H1 (cell line): ENCODE measurements around the gene GPR15. TPM values are rescaled to one million over a fixed set of nuclear protein-coding genes. Genes with fewer than 3 reads are reported as not detected.

ENCODE experiments used
- CHD7 ChIP-seq: fragments of 300-600 bp; sonication (generic); IDR thresholded peaks from 2 replicates; pipeline ENCODE4 v1.7.1; 2012; ENCODE audit warnings: low read length, moderate library complexity, mild to moderate bottlenecking, inconsistent platforms; ENCODE audit not compliant: insufficient replicate concordance
- KDM4A ChIP-seq: IDR thresholded peaks from one replicate; pipeline ENCODE4 v1.7.1; 2012; ENCODE audit warnings: low read depth, mild to moderate bottlenecking, moderate library complexity, low read length, inconsistent platforms; ENCODE audit not compliant: severe bottlenecking
- TEAD4 ChIP-seq: IDR thresholded peaks from 2 replicates; pipeline ENCODE4 v1.6.1; 2012; ENCODE audit warnings: low read depth, low read length, inconsistent platforms, mixed read lengths
- polyA plus RNA-seq, 7 experiments: library from polyadenylated mRNA; depleted of rRNA in 3 of 7; stranded (reverse) in 5 of 7; unstranded in 2 of 7; fragments of >200 nt in 5 of 7; fragments of 200-250 nt in 2 of 7; gene quantifications; 1 replicate in 5 of 7; 2 replicates in 1 of 7; 4 replicates in 1 of 7; pipeline versions ENCODE4 v1.2.1 to v1.2.3, GENCODE V29; 2011 to 2013; ENCODE audit warnings: missing spikeins in 2 of 7, mixed read lengths in 2 of 7
- total RNA-seq: library from RNA; stranded (reverse); fragmentation: NEBNext Ultra II Directional; extraction: Animal tissue kit (Norgen Biotek cat#: 25700); gene quantifications from 2 replicates; pipeline ENCODE4 v1.2.1, GENCODE V29; 2021

The GPR15 gene
- total and polyA plus RNA-seq, 2 of the 8 experiments (the other 6 are each of a cell fraction or from before 2014, with no cell fraction given): not detected

GRCh38 chr3:98568402-98568801 lies 36.6 kb downstream of the GPR15 start (continued):
- TF ChIP-seq CHD7 (no peak), TEAD4 (no peak), KDM4A (no peak)
